RCC 7860 (cell line): Measurements from ENCODE around the gene PHOX2B.
"Not testable (repeated sequence)": the region's sequence is repeated elsewhere in the genome, so short reads cannot be mapped to it uniquely, and the experiment has no call there.

Experiments
- DNase-seq: peaks from one replicate; pipeline ENCODE4 v3.0.0-alpha.2; 2015; ENCODE audit warnings: low spot score
- FAIRE-seq: peaks from 2 replicates; lab custom pipeline; 2012; peaks lifted over from hg19 to GRCh38; lab: Jason Lieb, UNC

PHOX2B gene

DNA sequence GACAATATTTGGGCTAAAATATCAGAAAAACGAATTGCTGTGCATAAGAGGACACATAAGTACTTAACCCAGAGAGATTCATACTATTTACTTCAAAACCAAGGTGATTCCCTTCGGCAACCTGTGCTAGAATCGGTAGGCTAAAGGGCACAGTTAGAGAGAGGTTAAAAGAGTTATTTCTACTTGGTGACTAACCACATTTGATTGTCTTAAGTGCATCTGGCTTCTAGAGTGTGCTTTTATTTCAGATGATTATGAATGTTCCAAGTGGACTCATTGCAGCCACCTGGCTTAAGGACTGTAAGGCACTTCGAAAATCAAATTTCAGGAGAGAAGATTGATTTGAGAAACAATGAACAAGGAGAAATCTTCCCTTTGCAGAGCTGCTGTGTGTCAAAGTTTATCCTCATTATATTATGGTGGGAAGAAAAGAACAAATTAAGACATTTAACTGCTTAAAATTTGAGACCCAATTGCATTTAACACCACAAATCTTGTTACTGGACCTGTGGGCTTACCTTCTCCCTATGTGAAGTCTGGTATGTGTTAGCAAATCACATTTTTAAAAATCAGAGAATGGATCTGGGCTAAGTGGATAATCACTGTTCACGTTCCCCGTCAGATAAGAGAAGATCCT is 34.0 kb downstream of the PHOX2B start:
- FAIRE-seq = no peak
- no peak for DNase-seq

GRCh38 chr4:41713768-41714167 is 34.8 kb downstream of the PHOX2B start:
- no peak for DNase-seq
- FAIRE-seq = no peak

DNA sequence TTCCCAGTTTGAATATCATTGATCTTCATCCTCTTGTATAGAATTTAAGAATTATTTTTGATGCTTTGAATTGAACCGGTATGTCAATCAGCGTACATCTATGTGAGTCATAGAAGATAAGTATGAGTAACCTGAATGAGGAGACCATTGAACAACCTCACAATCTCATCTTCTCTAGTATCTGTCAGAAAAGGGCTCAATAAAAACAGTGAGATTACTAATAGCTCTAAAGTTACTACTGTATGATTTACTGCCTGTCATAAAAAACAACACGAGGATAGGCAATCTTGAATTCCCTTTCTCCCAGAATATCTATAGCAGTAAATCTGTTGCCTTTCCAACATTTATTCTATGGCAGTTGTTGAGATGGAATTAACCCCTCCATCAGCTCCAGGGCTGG is 36.1 kb downstream of the PHOX2B start:
- no peak for FAIRE-seq
- DNase-seq = no peak

DNA sequence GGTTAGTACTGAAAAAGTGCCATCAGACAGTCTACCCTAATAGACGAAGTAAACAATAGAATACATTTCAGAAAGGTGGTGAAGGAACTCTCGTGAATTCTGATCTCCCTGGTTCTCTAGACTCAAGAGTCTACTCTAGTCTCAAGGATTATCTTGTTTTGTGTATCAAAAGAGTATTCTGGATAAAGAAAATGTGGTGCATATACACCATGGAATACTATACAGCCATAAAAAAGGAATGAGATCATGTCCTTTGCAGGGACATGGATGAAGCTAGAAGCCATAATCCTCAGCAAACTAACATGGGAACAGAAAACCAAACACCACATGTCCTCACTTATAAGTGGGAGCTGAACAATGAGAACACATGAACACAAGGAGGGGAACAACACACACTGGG is 36.9 kb downstream of the PHOX2B start:
- FAIRE-seq, DNase-seq: not testable (repeated sequence)

DNA sequence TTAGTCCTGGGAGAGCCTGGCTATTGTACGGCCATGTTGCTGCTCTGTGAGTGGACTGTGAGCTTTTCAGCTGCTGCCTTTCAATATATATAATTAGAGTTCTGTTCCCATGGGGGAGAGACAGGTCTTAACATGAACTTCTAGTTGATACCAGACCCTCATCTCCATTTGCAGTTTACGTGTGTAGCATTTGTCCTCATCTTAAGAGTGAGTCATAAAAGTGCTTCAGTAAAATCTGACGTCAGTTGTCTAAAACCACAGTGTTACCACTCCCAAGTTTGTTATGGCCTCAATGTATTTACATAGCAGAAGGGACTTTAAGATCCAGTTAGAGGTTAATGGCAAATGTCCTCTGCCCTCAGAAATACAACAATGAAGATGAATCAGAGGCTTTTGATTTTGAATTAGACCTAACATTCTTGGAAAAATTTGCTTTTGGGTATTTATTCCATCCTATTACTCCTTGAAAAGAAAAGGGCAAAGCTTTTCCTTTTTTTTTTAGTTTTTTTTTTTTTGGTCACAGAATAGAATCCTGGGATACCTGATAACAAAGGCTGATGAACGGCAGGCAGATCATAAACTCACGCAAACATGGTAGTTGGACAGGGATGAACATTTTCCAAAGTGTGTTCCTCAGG is 38.6 kb downstream of the PHOX2B start:
- FAIRE-seq (no peak), DNase-seq (no peak)

DNA sequence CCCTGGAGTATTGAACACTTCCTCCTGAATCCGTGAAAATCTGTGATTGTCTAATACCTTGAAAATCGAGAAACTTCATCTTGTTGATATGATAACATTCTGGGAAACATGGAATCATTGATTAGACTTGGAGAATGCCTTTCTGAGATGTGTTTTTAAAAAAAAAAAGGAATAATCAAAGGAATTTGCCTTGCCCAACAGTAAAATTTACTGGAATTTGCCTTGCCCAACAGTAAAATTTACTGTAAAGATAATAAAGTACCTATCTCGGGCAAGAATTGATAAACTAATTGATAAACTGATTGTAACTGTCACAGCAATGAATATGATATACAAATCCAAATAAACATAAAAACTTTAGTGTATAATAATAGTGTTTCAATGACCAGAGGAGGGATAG is 44.7 kb downstream of the PHOX2B start:
- FAIRE-seq (no peak), DNase-seq (no peak)

DNA sequence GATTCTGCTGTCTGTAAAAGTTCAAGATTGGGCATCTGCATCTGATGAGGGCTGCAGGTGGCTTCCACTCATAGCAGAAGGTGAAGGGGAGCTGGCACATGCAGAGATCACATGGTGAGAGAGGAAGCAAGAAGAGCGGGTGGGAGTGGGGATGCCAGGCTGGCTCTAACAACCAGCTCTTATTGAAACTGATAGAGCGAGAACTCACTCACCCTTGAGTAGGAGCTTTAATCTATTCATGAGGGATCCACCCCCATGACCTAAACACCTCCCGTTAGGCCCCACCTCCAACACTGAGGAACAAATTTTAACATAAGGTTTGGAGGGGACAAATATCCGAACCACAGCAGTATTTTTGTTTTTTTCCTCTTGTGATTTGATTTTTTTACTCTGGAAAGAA is 45.8 kb downstream of the PHOX2B start:
- no peak for FAIRE-seq
- no peak for DNase-seq

DNA sequence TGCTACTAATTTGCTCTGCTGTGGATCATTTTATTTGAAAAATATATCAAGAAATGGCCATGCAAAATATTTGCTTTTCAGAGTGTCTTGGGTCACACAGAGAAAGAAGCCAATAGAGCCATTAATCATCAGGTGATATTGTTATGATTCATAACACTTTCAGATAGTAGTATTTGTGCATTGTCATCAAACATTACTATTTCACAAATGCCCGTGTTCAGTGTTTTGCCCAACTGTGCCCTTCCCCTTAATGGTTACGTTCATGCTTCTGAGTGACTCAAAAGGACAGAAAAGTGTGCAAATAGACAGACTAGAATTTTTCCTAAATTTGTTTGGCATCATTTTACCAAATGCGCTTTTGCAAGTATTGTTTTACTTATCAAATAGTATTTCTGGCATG is 46.5 kb downstream of the PHOX2B start:
- no peak for DNase-seq
- no peak for FAIRE-seq

GRCh38 chr4:41696763-41697162 is 51.8 kb downstream of the PHOX2B start:
- no peak for FAIRE-seq

GRCh38 chr4:41696131-41696530 is 52.4 kb downstream of the PHOX2B start:
- DNase-seq (no peak), FAIRE-seq (no peak)

More at GRCh38 chr4:41696763-41697162, 51.8 kb downstream of the PHOX2B start:
- no peak for DNase-seq
